HEK293 (cell line): ENCODE data around the gene KIRREL1.

Source experiments
- CTCF ChIA-PET: fragments of 350-600 bp; formaldehyde crosslinking; extraction: SDS; loops from one replicate; lab custom pipeline; 2021; ENCODE audit warnings: antibody characterized with exemption; lab: Yijun Ruan, JAX
- POLR2A ChIA-PET: fragments of 300-600 bp; formaldehyde crosslinking; extraction: SDS; loops from one replicate; lab custom pipeline; 2020; ENCODE audit warnings: antibody characterized with exemption, inconsistent platforms; lab: Yijun Ruan, JAX
- H3K27ac ChIP-seq: fragments of 200-500 bp; sonication (Bioruptor generic); 2 replicates; pipeline ENCODE4 v1.5.1; 2014; ENCODE audit warnings: low read depth, low read length, control low read depth, inconsistent platforms; ENCODE audit errors: extremely low read depth
- H3K36me3 ChIP-seq, 2 experiments: fragments of 200-500 bp in 1 of 2; sonication (Bioruptor generic) in 1 of 2; 1 replicate in 1 of 2; 2 replicates in 1 of 2; pipeline ENCODE4 v1.5.1; 2014 to 2017; ENCODE audit warnings: inconsistent platforms in 2 of 2, low read length in 2 of 2; ENCODE audit not compliant: control insufficient read depth in 2 of 2, insufficient read depth in 1 of 2
- H3K4me1 ChIP-seq: fragments of 200-500 bp; sonication (Bioruptor generic); 2 replicates; pipeline ENCODE4 v1.5.1; 2014; ENCODE audit warnings: mild to moderate bottlenecking, low read length, inconsistent platforms; ENCODE audit not compliant: control insufficient read depth, insufficient read depth
- H3K4me3 ChIP-seq: 2 replicates; pipeline ENCODE4 v1.5.1; 2011; ENCODE audit warnings: low read depth, mild to moderate bottlenecking, control low read depth, low read length, moderate library complexity
- H3K9me3 ChIP-seq: fragments of 200-500 bp; sonication (Bioruptor generic); 2 replicates; pipeline ENCODE4 v1.5.1; 2014; ENCODE audit warnings: low read depth, low read length, inconsistent platforms; ENCODE audit not compliant: control insufficient read depth, insufficient read depth
- CTCF ChIP-seq: fragments of 450-650 bp; formaldehyde crosslinking; IDR thresholded peaks from 2 replicates; pipeline ENCODE4 v1.5.1; 2016; ENCODE audit warnings: missing biosample characterization, missing genetic modification characterization
- GLIS2 ChIP-seq: fragments of 450-650 bp; formaldehyde crosslinking; IDR thresholded peaks from 2 replicates; pipeline ENCODE4 v1.5.1; 2016; ENCODE audit warnings: missing biosample characterization, missing genetic modification characterization
- RBAK ChIP-seq: fragments of 450-650 bp; formaldehyde crosslinking; IDR thresholded peaks from 2 replicates; pipeline ENCODE4 v1.5.1; 2016; ENCODE audit warnings: missing biosample characterization, missing genetic modification characterization
- SP7 ChIP-seq: fragments of 450-650 bp; formaldehyde crosslinking; IDR thresholded peaks from 2 replicates; pipeline ENCODE4 v1.5.1; 2016; ENCODE audit warnings: missing biosample characterization, missing genetic modification characterization
- ZBTB20 ChIP-seq: fragments of 450-650 bp; formaldehyde crosslinking; IDR thresholded peaks from 2 replicates; pipeline ENCODE4 v1.5.1; 2016; ENCODE audit warnings: missing biosample characterization, missing genetic modification characterization
- ZBTB44 ChIP-seq: fragments of 450-650 bp; IDR thresholded peaks from 2 replicates; pipeline ENCODE4 v1.5.1; 2018; ENCODE audit warnings: missing biosample characterization, mild to moderate bottlenecking, missing genetic modification characterization
- ZNF335 ChIP-seq: fragments of 450-650 bp; formaldehyde crosslinking; conservative IDR thresholded peaks from 2 replicates; pipeline ENCODE4 v1.5.1; 2016; ENCODE audit warnings: missing biosample characterization, missing genetic modification characterization
- ZNF394 ChIP-seq: fragments of 450-650 bp; formaldehyde crosslinking; IDR thresholded peaks from 2 replicates; pipeline ENCODE4 v1.5.1; 2016; ENCODE audit warnings: missing biosample characterization, missing genetic modification characterization, mild to moderate bottlenecking, moderate library complexity, borderline replicate concordance
- ZNF449 ChIP-seq: fragments of 450-650 bp; formaldehyde crosslinking; IDR thresholded peaks from 2 replicates; pipeline ENCODE4 v1.5.1; 2017; ENCODE audit warnings: missing biosample characterization, mild to moderate bottlenecking, missing genetic modification characterization, moderate library complexity
- ZNF473 ChIP-seq: fragments of 450-650 bp; formaldehyde crosslinking; IDR thresholded peaks from 2 replicates; pipeline ENCODE4 v1.5.1; 2017; ENCODE audit warnings: missing biosample characterization, missing genetic modification characterization
- ZNF514 ChIP-seq: fragments of 450-650 bp; formaldehyde crosslinking; IDR thresholded peaks from 2 replicates; pipeline ENCODE4 v1.5.1; 2016; ENCODE audit warnings: missing biosample characterization, missing genetic modification characterization
- ZNF555 ChIP-seq: fragments of 450-650 bp; formaldehyde crosslinking; conservative IDR thresholded peaks from 2 replicates; pipeline ENCODE4 v1.5.1; 2017; ENCODE audit warnings: missing biosample characterization, mild to moderate bottlenecking, missing genetic modification characterization, inconsistent platforms
- ZNF660 ChIP-seq: fragments of 450-650 bp; IDR thresholded peaks from 2 replicates; pipeline ENCODE4 v1.5.1; 2018; ENCODE audit warnings: missing biosample characterization, mild to moderate bottlenecking, missing genetic modification characterization
- ZNF768 ChIP-seq: fragments of 450-650 bp; formaldehyde crosslinking; IDR thresholded peaks from 2 replicates; pipeline ENCODE4 v1.5.1; 2018; ENCODE audit warnings: missing biosample characterization, mild to moderate bottlenecking, missing genetic modification characterization
- ZSCAN4 ChIP-seq: fragments of 450-650 bp; formaldehyde crosslinking; IDR thresholded peaks from 2 replicates; pipeline ENCODE4 v1.5.1; 2017; ENCODE audit warnings: missing biosample characterization, missing genetic modification characterization

Gene KIRREL1

GRCh38 chr1:157992833-157993146 lies 655 bp upstream of the KIRREL1 start:
- Histone ChIP-seq H3K4me3 (peak overlapping the region; percentile 76), H3K9me3 (no peaks in the 10 kb centered on the region), H3K4me1 (peaks cover 3% of the 10 kb centered on the region; the same call in 1 of the 2 replicates), H3K36me3 (no peaks in the 10 kb centered on the region), H3K27ac (no peak overlapping the region)
- TF ChIP-seq ZNF768 (tag by site-specific recombination) (no peak), RBAK (no peak), ZBTB44 (tag by site-specific recombination) (no peak), ZNF514 (tag by site-specific recombination) (no peak), ZNF555 (tag by site-specific recombination) (no peak), SP7 (tag by site-specific recombination) (0 out of 2 replicates have a peak, but pooled peaks have one; percentile 9), ZSCAN4 (tag by site-specific recombination) (peak; percentile 90; the same call in 1 of the 2 replicates), ZNF449 (no peak)
- CTCF ChIA-PET = interaction anchor here (0.6 to 18.5 kb wide), 40 partner anchors 8 to 500 kb away, joined by 3 to 463 read pairs (median 8); no protein-coding TSS in a partner anchor
- POLR2A ChIA-PET = interaction anchor here (0.5 to 2.6 kb wide), 8 partner anchors 10 to 184 kb away, joined by 3 to 12 read pairs (median 4); no protein-coding TSS in a partner anchor

- ChIA-PET POLR2A (interaction anchor here (0.6 to 2.6 kb wide), 8 partner anchors 8 to 224 kb away, joined by 3 to 12 read pairs (median 6); no protein-coding TSS in a partner anchor), CTCF (interaction anchor here (0.7 to 18.5 kb wide), 10 partner anchors 10 to 123 kb away, joined by 3 to 463 read pairs (median 63); no protein-coding TSS in a partner anchor)
- Histone ChIP-seq H3K4me3 (peak overlapping the region; percentile 76), H3K27ac (peak overlapping the region; percentile 65; the same call in 1 of the 2 replicates), H3K4me1 (peaks cover 3% of the 10 kb centered on the region; the same call in 1 of the 2 replicates), H3K9me3 (no peaks in the 10 kb centered on the region), H3K36me3 (no peaks in the 10 kb centered on the region)
- 0 out of 2 replicates have a peak, but pooled peaks have one; percentile 6 for TF ChIP-seq ZNF660 (tag by site-specific recombination)
- peak; percentile 13 for TF ChIP-seq ZNF335 (tag by site-specific recombination)
- TF ChIP-seq ZNF394 (tag by site-specific recombination) = no peak
- peak; percentile 44 for TF ChIP-seq CTCF (tag by site-specific recombination)
- TF ChIP-seq GLIS2 (tag by site-specific recombination) = peak; percentile 40; the same call in 1 of the 2 replicates
- TF ChIP-seq ZNF473 = no peak
- peak; percentile 20 for TF ChIP-seq ZBTB20
These were observed 617 bp downstream of the KIRREL1 start for GRCh38 chr1:157993918-157994605.
